Measurements from ENCODE around the gene RPA1. TPM values are rescaled to one million over a fixed set of nuclear protein-coding genes. Genes with fewer than 3 reads are reported as not detected.

The RPA1 gene
- total and polyA plus RNA-seq, 12 donors = 12.9 to 109 (median 23.3) TPM

GRCh38 chr17:1906662-1907101 lies 76.9 kb downstream of the RPA1 start:
- no peak for TF ChIP-seq CTCF (IDR thresholded peaks at IDR 0.05)
- TF ChIP-seq POLR2A (IDR thresholded peaks at IDR 0.05) = no peak
- DNase-seq = no peak
- WGBS, 4 donors = 50 to 63% (median 61%) methylated on average over 5 to 8 of the region's 8 CpGs

GRCh38 chr17:1907216-1907631 lies 77.4 kb downstream of the RPA1 start:
- no peak for DNase-seq
- peaks cover 0 to 13% of the 10 kb centered on the region in 2 donors for H3K4me1 ChIP-seq (replicated peaks in 1 of 2)
- no peak for TF ChIP-seq CTCF (IDR thresholded peaks at IDR 0.05)
- H3K36me3 ChIP-seq (replicated peaks in 1 of 2) = no peaks in the 10 kb centered on the region
- intact Hi-C loops (cut with DNase I) = loop anchor here (5.0 to 10.0 kb wide), 2 partner anchors 120 to 378 kb away; partner anchors contain the start of gene RTN4RL1 (in 1 of the 2)
- WGBS, 4 donors = 64 to 72% (median 64%) methylated on average over 16 to 17 of the region's 17 CpGs
- H3K4me3 ChIP-seq = no peak overlapping the region
- H3K27ac ChIP-seq = no peak overlapping the region
- peaks cover 15% of the 10 kb centered on the region for H3K27me3 ChIP-seq
- no peaks in the 10 kb centered on the region for H3K9me3 ChIP-seq (replicated peaks in 1 of 3)

More at GRCh38 chr17:1906662-1907101, 76.9 kb downstream of the RPA1 start:
- Histone ChIP-seq H3K27ac (no peak overlapping the region), H3K9me3 (replicated peaks in 1 of 3) (no peaks in the 10 kb centered on the region), H3K27me3 (peaks cover 10% of the 10 kb centered on the region), H3K4me3 (no peak overlapping the region), H3K36me3 (replicated peaks in 1 of 2) (no peaks in the 10 kb centered on the region), H3K4me1 (replicated peaks in 1 of 2) (peaks cover 0 to 13% of the 10 kb centered on the region in 2 donors)
- intact Hi-C loops (cut with DNase I) = loop anchor here (5.0 to 10.0 kb wide), 2 partner anchors 121 to 378 kb away; partner anchors contain the start of gene RTN4RL1 (in 1 of the 2)

- Histone ChIP-seq H3K4me1 (replicated peaks in 1 of 2) (peaks cover 0 to 13% of the 10 kb centered on the region in 2 donors), H3K27ac (no peak overlapping the region)
These were observed 78.3 kb downstream of the RPA1 start for GRCh38 chr17:1907909-1908698.

More at GRCh38 chr17:1907909-1908698, 78.3 kb downstream of the RPA1 start:
- Histone ChIP-seq H3K4me3 (peak overlapping the region in 1 of 4 donors; percentile 25), H3K9me3 (replicated peaks in 1 of 3) (no peaks in the 10 kb centered on the region), H3K27me3 (peaks cover 16% of the 10 kb centered on the region), H3K36me3 (replicated peaks in 1 of 2) (no peaks in the 10 kb centered on the region)
- 12 to 39% (median 17%) methylated on average over 17 to 49 of the region's 49 CpGs for WGBS, 4 donors
- intact Hi-C loops (cut with DNase I) = loop anchor here (2.0 to 10.0 kb wide), 4 partner anchors 119 to 377 kb away; partner anchors contain the start of genes DPH1 (in 1 of the 2) and RTN4RL1 (in 1 of the 2)
- no peak for TF ChIP-seq POLR2A (IDR thresholded peaks at IDR 0.05)
- TF ChIP-seq CTCF (IDR thresholded peaks at IDR 0.05) = no peak
- no peak for DNase-seq
